Measurements from ENCODE around the gene DIS3L2. TPM values are rescaled to one million over a fixed set of nuclear protein-coding genes. Genes with fewer than 3 reads are reported as not detected.

DIS3L2 gene
- total and polyA plus RNA-seq, 2 of the 4 experiments (the other 2 are of a cell fraction): 14.7 to 19.2 TPM

DNA sequence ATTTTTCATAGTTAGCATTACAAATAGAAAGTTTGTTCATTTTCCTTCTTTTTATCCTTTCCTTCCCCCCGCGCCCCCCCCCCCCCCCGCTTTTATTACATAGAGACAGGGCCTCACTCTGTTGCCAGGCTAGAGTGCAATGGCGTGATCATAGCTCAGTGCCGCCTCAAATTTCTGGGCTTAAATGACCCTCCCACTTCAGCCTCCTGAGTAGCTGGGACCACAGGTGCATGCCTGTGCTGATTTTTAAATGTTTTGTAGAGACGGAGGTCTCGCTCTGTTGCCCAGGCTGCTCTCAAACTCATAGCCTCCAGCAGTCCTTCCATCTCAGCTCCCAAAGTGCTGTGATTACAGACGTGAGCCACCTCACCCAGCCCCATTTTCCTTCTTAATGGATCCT, 325.8 kb downstream of the DIS3L2 start:
- intact Hi-C loops (cut with micrococcal nuclease): loop anchor here (5.0 kb wide), 1 partner anchor 140 kb away; no protein-coding TSS in a partner anchor

More for the DNA sequence above, 325.8 kb downstream of the DIS3L2 start:
- H2AK9ac ChIP-seq (replicated peaks; ENCODE audit: low read depth, low read length, poor library complexity): no peak overlapping the region
- H2AK5ac ChIP-seq (ENCODE audit: low read depth, low read length): no peak overlapping the region
- H3K56ac ChIP-seq (ENCODE audit: extremely low read depth, insufficient read depth, low read length): no peak overlapping the region
- ChIA-PET POLR2A (ENCODE audit: unreplicated experiment) (no interaction called here), CTCF (interaction anchor here (1.4 kb wide), 1 partner anchor 10 kb away, joined by 4 read pairs; no protein-coding TSS in a partner anchor)
- no peaks in the 10 kb centered on the region for H3K36me3 ChIP-seq (ENCODE audit: control insufficient read depth, insufficient read depth, low read length)
- H3K4me2 ChIP-seq (ENCODE audit: low read depth, low read length): no peak overlapping the region
- no peak overlapping the region for H3K9ac ChIP-seq (ENCODE audit: low read depth, low read length)
- no peak overlapping the region for H3K27ac ChIP-seq (ENCODE audit: insufficient read depth, low read length)
- H3K4ac ChIP-seq (ENCODE audit: low read depth, low read length): no peak overlapping the region
- no peaks in the 10 kb centered on the region for H3K9me3 ChIP-seq (ENCODE audit: control insufficient read depth, insufficient read depth, low read length)
- DNase-seq (no peak), ATAC-seq (ENCODE audit: low read depth) (no peak)
- dilution Hi-C loops (cut with HindIII; ENCODE audit: low sequenced_read_pairs, unreplicated experiment): no loop called here
- H4K8ac ChIP-seq (ENCODE audit: low read depth in 2 of 2, low read length in 2 of 2): no peak overlapping the region
- WGBS, 2 experiments (ENCODE audit: extremely low coverage in 2 of 2, insufficient read length in 1 of 2): no CpG with 5 or more reads among the region's 8 CpGs
- H2BK20ac ChIP-seq (ENCODE audit: low read depth, low read length): no peak overlapping the region
- in situ Hi-C loops (cut with MboI; ENCODE audit: low sequenced_read_pairs): no loop called here
- TF ChIP-seq SMC3 (IDR thresholded peaks at IDR 0.05; ENCODE audit: low read depth, low read length): no peak
- TF ChIP-seq MXI1 (IDR thresholded peaks at IDR 0.05; ENCODE audit: borderline replicate concordance, low read depth, low read length): no peak
- no peak for TF ChIP-seq RAD21 (IDR thresholded peaks at IDR 0.05; ENCODE audit: low read length)
- TF ChIP-seq NFE2L2 (IDR thresholded peaks at IDR 0.05; ENCODE audit: low read depth, low read length): no peak
- H3K79me1 ChIP-seq (ENCODE audit: low read depth in 1 of 2, low read length in 2 of 2): no peaks in the 10 kb centered on the region
- H2BK120ac ChIP-seq (ENCODE audit: low read depth, low read length): no peak overlapping the region
- peaks cover 4% of the 10 kb centered on the region; the same call in 1 of the 2 replicates for H3K9me1 ChIP-seq (ENCODE audit: insufficient read depth, low read length)
- no peak overlapping the region for H3K14ac ChIP-seq (replicated peaks; ENCODE audit: low read depth, low read length)
- no peak overlapping the region for H2BK15ac ChIP-seq (ENCODE audit: low read depth, low read length)
- H4K5ac ChIP-seq (ENCODE audit: low read depth, low read length): no peak overlapping the region
- no peak overlapping the region for H3K4me3 ChIP-seq (ENCODE audit: insufficient read depth, low read depth, low read length)
- H4K20me1 ChIP-seq (ENCODE audit: insufficient read depth, low read length): no peaks in the 10 kb centered on the region; the same call in 1 of the 2 replicates
- BruUV-seq (replicated peaks): no TSS peak
- H3K4me1 ChIP-seq (ENCODE audit: control insufficient read depth, insufficient read depth, low read length): peaks cover 1% of the 10 kb centered on the region; the same call in 1 of the 2 replicates
- H3K27me3 ChIP-seq (ENCODE audit: control insufficient read depth, insufficient read depth, low read length): no peaks in the 10 kb centered on the region
- H2BK5ac ChIP-seq (ENCODE audit: low read depth, low read length, poor library complexity, severe bottlenecking): no peak overlapping the region
- no peak overlapping the region for H3K18ac ChIP-seq (ENCODE audit: low read depth, low read length)
- no peak overlapping the region for H2AFZ ChIP-seq (replicated peaks; ENCODE audit: low read length, poor library complexity)
- H3K23ac ChIP-seq (ENCODE audit: low read depth, low read length): no peak overlapping the region
- no peak overlapping the region for H4K91ac ChIP-seq (ENCODE audit: insufficient read depth, low read depth, low read length)
